SK-MEL-5 (cell line): ENCODE results near the gene SDK1. TPM values are rescaled to one million over a fixed set of nuclear protein-coding genes. Genes with fewer than 3 reads are reported as not detected.
A peak's percentile ranks its signal among the peaks of the same experiment; 100 is the strongest.

Experiments used
- DNase-seq: peaks from one replicate; pipeline ENCODE4 v3.0.0-alpha.2; 2016; ENCODE audit warnings: low read depth, low spot score
- in situ Hi-C: cut with HindIII; loops from 2 replicates; pipeline ENCODE4 v1.10.0; 2016; ENCODE audit warnings: low sequenced_read_pairs, high pct_unique_total_duplicates, low pct_unique_long_range_greater_than_20kb
- total RNA-seq: library from RNA; depleted of rRNA; stranded (reverse); fragments of >200 nt; shearing (Covaris generic); gene quantifications from 2 replicates; pipeline ENCODE4 v1.2.3, GENCODE V29; 2014

The SDK1 gene
- total RNA-seq, 1 experiment from 2014 or later = 0.13 TPM

DNA sequence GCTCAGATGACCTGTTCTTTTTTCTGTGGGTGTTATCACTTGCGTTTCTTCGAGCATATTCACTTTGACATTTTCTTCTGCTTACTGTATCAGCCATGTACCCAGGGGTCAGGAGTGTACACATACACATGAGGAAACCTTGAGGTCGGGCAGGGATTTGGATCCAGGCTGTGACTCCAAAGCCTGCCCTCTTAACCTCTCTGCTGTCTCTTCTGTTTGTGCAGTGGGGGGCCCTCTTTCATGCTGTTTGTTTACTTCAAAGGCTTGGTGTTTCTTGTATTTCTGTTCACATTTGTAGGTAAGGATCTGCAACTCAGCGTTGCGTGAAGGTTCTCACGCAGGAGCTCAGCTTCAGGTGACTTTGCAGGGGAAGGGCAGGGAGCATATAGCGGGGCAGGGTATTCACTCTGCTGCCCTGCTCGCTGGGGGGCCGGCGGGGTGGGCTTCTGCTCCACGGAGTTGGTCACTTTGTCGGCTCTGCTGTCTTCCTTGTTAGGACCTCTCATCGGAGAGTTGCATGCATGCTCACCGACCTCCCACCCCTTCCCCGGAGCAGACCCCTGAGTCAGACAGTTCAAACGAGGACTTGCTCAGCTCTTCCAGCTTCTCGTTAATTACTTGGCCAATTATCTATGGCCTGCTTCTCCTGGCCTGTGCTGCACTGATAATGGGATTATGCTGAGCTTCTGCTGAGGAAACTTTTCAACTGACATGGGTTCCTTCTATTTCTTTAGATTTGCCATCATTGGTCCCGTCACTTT lies 77.5 kb downstream of the SDK1 start:
- DNase-seq = no peak
- in situ Hi-C loops = no loop called here

DNA sequence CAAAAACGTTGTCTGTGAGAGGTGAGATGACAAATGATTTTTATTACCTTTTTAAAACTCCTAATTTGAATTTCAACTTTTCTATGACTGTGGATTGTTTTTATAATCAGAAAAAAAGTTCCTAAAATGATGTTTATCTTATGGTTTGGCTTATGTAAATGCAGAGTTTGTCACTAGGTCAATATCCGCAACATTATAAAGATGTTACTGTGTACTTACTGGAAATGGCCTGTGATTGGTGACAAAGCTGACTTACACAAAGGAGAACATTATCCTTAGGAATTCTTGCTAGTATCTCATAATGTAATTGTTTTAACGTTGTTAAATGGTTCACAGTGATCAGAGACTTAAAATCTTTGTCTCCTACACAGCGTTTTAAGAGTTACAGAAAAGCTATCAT lies 79.0 kb downstream of the SDK1 start:
- DNase-seq = no peak
- in situ Hi-C loops = no loop called here

- in situ Hi-C loops = no loop called here
- DNase-seq = no peak
Measured at GRCh38 chr7:3380886-3381685, 80.0 kb downstream of the SDK1 start.

DNA sequence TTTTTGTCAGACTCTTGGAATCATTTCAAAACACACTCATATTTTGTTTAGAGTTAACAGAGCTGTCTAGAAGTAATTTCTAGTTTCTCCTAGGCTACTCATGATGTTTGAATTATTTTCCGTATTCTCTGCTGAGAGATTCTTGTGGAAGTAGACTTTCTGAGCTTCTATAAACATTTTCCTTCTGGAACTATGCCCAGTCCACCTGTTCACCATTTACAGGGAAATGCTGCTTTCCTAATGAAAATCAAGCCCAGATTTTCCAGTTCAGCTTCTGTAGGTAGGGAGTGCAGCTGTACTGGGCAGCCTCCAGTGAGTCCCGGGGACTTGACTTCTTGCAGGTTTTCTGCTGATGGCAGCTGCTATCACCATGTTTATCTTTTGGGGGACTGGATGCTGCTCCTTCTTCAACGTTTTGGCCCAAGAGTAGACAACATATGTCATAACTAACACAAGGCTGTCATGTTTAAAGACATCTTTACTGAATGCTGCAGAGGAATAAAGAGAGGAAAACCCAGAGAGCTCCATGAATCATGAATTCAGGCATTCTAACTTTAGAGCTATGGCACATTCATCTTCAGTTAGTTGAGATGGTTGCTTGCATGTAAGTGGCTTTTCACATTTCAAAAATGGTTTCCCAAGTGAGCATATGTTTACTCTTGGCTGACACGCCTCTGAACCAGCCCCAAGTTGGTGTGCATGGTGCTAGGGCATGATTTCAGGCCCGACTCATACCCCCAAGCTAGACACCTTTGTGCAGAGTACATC lies 85.6 kb downstream of the SDK1 start:
- in situ Hi-C loops = no loop called here
- no peak for DNase-seq

- in situ Hi-C loops = no loop called here
- DNase-seq = no peak
Measured at GRCh38 chr7:3393862-3394261, 92.8 kb downstream of the SDK1 start.

- in situ Hi-C loops = no loop called here
- DNase-seq = no peak
Measured at GRCh38 chr7:3397324-3397723, 96.3 kb downstream of the SDK1 start.

GRCh38 chr7:3399858-3400257 lies 98.8 kb downstream of the SDK1 start:
- DNase-seq = peak; percentile 81
- in situ Hi-C loops = no loop called here

DNA sequence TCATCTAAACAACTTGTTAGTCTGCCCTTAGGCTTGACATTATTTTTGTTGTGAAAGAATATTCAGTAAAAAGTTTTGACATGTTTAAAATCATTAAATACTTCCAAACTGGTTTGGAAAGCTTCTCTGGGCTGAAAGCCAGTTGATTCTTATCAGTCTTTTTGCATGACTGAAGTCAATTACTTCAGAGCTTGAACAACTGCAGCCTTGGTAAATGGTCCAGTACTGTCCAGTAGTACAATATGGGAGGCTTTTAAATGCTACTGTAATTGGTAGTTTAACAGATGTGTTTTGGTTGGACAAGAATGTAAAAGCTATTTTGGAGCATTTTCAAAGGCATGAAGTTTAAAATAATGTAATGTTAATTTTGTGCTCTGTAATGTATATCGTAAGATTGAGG lies 103.4 kb downstream of the SDK1 start:
- in situ Hi-C loops = no loop called here
- DNase-seq = no peak

GRCh38 chr7:3408814-3409595 lies 108.0 kb downstream of the SDK1 start:
- DNase-seq = no peak
- in situ Hi-C loops = no loop called here

DNA sequence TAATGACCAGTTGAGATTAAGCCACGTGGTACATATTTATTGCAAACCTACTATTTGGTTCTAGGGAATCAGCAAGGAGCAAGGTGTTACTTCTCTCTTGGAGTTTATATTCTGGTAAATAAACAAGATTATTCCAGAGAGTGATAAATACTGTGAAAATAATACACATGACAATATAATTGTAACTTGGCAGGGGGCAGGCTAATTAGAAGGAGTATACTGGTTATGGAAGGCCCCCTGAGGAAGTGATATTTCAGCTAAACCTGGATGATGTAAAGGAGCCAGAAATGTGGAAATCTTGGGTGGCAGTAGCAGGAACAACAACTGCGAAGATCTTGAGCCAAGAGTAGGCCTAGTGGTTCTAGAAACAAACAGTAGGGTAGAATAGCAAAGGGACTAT lies 111.8 kb downstream of the SDK1 start:
- DNase-seq = no peak
- in situ Hi-C loops = no loop called here

DNA sequence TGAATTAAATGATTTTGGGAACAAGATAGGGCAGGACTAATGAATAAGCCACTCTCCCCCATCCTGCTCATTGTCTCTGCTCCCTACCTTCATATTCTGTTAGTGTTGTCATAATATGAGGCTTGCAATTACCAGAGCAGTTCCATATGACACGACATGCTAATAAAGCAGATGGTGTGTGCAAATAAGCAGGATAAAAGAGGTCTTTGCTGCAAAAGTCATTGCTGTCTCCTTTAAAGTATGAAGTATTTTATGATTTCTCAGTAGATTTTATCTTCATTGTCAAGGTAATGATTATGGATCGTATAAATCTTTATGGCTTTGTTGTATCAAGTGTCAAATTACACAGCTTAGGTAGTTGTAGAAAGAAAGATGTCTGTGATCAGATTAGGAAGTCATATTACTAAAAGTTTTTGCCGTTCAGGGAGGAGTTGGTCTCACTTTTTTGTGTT lies 114.8 kb downstream of the SDK1 start:
- in situ Hi-C loops = no loop called here
- DNase-seq = no peak

DNA sequence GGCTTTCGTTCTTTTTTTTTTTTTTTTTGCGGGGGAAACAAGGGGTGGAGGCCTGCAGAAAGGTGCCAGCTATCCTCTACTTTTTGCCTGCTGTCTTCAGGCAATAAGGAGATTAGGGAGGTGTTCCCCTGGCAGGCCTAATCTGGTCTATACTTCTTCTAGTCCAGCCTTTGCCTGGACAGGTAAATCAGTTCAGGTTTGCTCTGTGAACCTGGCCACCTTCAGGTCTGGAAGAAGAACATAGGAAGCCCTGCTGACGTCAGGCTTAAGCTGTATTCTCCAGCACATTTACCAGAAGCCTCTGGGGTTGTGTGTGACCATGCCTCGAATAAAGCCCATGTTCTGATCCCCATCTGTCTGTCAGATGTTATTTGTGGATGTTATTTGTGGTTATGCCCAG lies 115.4 kb downstream of the SDK1 start:
- in situ Hi-C loops = no loop called here
- DNase-seq = no peak

DNA sequence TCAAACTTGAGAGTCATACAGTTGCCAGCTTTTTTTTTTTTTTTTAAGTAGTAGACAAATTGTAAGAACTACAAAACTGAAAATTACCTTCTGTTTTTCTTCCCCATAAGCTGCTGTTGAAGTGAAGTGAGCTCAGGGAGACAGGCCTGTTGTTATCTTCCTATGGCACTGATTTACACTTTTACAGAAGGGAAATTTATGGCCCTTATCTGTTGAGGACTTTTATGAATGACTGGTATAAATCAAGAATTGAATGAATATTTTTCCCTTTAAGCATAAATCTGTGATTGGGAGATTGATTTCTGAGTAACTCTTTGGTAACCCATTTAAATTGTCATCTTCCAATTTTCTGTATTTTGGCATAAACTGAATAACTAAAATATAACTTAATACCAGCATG lies 124.0 kb downstream of the SDK1 start:
- in situ Hi-C loops = no loop called here
- no peak for DNase-seq

DNA sequence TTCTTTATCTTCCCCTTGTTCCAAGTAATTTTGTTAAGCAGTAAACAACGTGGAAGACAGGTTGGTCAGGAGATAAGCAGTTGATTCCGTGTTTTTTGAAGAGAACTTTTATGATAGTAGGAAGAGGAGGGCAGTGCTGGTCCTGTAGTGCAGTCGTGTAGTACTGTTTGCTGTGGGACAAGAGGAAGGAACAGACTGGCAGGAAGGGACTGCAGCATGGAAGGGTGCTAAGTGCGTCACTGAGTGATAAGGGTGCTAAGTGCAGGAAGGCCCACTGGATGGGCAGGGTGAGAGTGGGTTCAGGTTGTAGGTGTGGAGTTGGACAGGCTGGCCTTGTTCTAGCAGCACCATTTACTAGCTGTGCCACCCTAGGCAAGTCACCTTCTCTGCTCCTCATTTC lies 125.0 kb downstream of the SDK1 start:
- no peak for DNase-seq
- in situ Hi-C loops = no loop called here

- in situ Hi-C loops = no loop called here
- DNase-seq = peak; percentile 57
Measured at GRCh38 chr7:3427957-3428356, 126.9 kb downstream of the SDK1 start.

- in situ Hi-C loops = no loop called here
- DNase-seq = no peak
Measured at GRCh38 chr7:3429981-3430380, 128.9 kb downstream of the SDK1 start.

DNA sequence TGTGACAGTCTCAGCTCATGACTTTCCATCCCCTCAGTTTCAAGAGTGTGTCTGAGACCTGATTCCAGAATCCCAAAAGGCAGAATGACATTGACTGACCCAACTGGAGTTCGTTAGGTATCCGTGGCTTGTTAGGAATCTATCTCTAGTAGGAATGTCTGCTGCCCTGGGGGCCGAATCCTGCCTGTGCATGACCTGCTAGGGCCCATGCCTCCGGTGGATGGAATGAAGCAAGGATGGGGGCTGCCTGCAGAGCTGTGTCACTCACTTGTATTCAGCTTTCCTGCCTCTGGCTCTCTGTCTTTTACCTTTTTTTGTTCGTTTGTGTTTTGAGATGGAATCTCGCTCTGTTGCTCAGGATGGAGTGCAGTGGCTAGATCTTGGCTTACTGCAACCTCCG lies 129.5 kb downstream of the SDK1 start:
- in situ Hi-C loops = no loop called here
- DNase-seq = no peak

GRCh38 chr7:3431306-3431705 lies 130.3 kb downstream of the SDK1 start:
- in situ Hi-C loops = no loop called here
- DNase-seq = no peak
